HG02798 (cell line): ENCODE measurements around the gene NKX2-1.

Experiments
- ATAC-seq: cut with Tn5 transposase; IDR thresholded peaks from one replicate; pipeline ENCODE4 v1.9.1; 2021; ENCODE audit warnings: mild to moderate bottlenecking; ENCODE audit not compliant: unreplicated experiment, poor library complexity

The NKX2-1 gene

GRCh38 chr14:36467332-36467731, 52.7 kb downstream of the NKX2-1 start:
- ATAC-seq, result no peak
